Endothelial cell of coronary artery (primary cell): ENCODE results near the gene IL12RB1. TPM values are rescaled to one million over a fixed set of nuclear protein-coding genes. Genes with fewer than 3 reads are reported as not detected.

Experiments
- total RNA-seq: library from RNA; depleted of rRNA; stranded (reverse); fragments of >200 nt; gene quantifications from 2 replicates; pipeline ENCODE4 v1.2.3, GENCODE V29; 2014

The IL12RB1 gene
- under 0.01 and 0.09 TPM in 2 replicates for total RNA-seq

GRCh38 chr19:18086590-18087138 is at the start of gene IL12RB1:
IL12RB1 (minus strand) TSS chr19:18086934; CDS start chr19:18086823, 111 bp downstream.

GRCh38 chr19:18097217-18097992 is 10.7 kb upstream of the IL12RB1 start, which contains the start of gene MAST3:
MAST3 (plus strand) TSS chr19:18097778; CDS start chr19:18097793, 15 bp downstream.

Other genes starting within 250 kb of the IL12RB1 start
- gene JAK3, start 239.0 kb downstream of the IL12RB1 start, total RNA-seq: 0.72 and 2.8 TPM in 2 replicates
- 1,207 and 1,395 TPM in 2 replicates for gene RPL18A, start 227.0 kb downstream of the IL12RB1 start, total RNA-seq
- not detected in 2 replicates for gene SLC5A5, start 215.0 kb downstream of the IL12RB1 start, total RNA-seq
- gene CCDC124, start 153.9 kb downstream of the IL12RB1 start, total RNA-seq: 61.4 and 64.3 TPM in 2 replicates
- under 0.01 and 0.09 TPM in 2 replicates for gene KCNN1, start 119.8 kb downstream of the IL12RB1 start, total RNA-seq
- gene ARRDC2, start 78.8 kb downstream of the IL12RB1 start, total RNA-seq: 8.5 and 20.0 TPM in 2 replicates
- gene MAST3, start 10.8 kb upstream of the IL12RB1 start, total RNA-seq: 0.90 and 1.3 TPM in 2 replicates
- gene PIK3R2, start 66.2 kb upstream of the IL12RB1 start, total RNA-seq: 2.5 and 4.0 TPM in 2 replicates
- 0.18 TPM in 1 of 2 replicates, not detected in the other for gene IFI30, start 86.9 kb upstream of the IL12RB1 start, total RNA-seq
- 7.2 and 8.6 TPM in 2 replicates for gene MPV17L2, start 106.3 kb upstream of the IL12RB1 start, total RNA-seq
- gene RAB3A, start 117.1 kb upstream of the IL12RB1 start, total RNA-seq: 0.45 and 0.56 TPM in 2 replicates
- 0.09 and 0.28 TPM in 2 replicates for gene PDE4C, start 139.5 kb upstream of the IL12RB1 start, total RNA-seq
- gene IQCN, start 187.5 kb upstream of the IL12RB1 start, total RNA-seq: under 0.01 and 0.09 TPM in 2 replicates
- 60.0 and 115 TPM in 2 replicates for gene JUND, start 194.7 kb upstream of the IL12RB1 start, total RNA-seq
- gene LSM4, start 236.1 kb upstream of the IL12RB1 start, total RNA-seq: 135 and 140 TPM in 2 replicates